Activated CD8-positive, alpha-beta T cell treated with anti-CD3 and anti-CD28 coated beads for 36 hours (primary cell): ENCODE results near the gene SNRNP48. TPM values are rescaled to one million over a fixed set of nuclear protein-coding genes. Genes with fewer than 3 reads are reported as not detected.

ENCODE experiments used
- ATAC-seq: fragments of 200-7000 bp; cut with Tn5 transposase; one replicate; pipeline ENCODE4 v1.10.0; 2021; ENCODE audit warnings: mild to moderate bottlenecking, moderate library complexity
- CTCF ChIA-PET: fragments of 350-600 bp; sonication (Branson Sonifier 250); formaldehyde crosslinking; loops from one replicate; lab custom pipeline; 2021; ENCODE audit warnings: antibody characterized with exemption; lab: Charles Lee
- POLR2A ChIA-PET: fragments of 350-600 bp; sonication (Branson Sonifier 250); formaldehyde crosslinking; loops from one replicate; lab custom pipeline; 2021; ENCODE audit warnings: antibody characterized with exemption; lab: Charles Lee
- DNase-seq: peaks from one replicate; pipeline ENCODE4 v3.0.0-alpha.2; 2020
- H3K27ac Mint-ChIP-seq: one replicate; pipeline ENCODE4 v1.8.0; 2021; ENCODE audit warnings: mild to moderate bottlenecking, mixed read lengths
- H3K27me3 Mint-ChIP-seq: one replicate; pipeline ENCODE4 v1.8.0; 2021; ENCODE audit warnings: mixed read lengths
- H3K36me3 Mint-ChIP-seq: one replicate; pipeline ENCODE4 v1.8.0; 2021; ENCODE audit warnings: low read depth, mixed read lengths
- H3K4me1 Mint-ChIP-seq: one replicate; pipeline ENCODE4 v1.8.0; 2021; ENCODE audit warnings: low read depth, mixed read lengths
- H3K4me3 Mint-ChIP-seq: one replicate; pipeline ENCODE4 v1.8.0; 2021; ENCODE audit warnings: mild to moderate bottlenecking, moderate library complexity, mixed read lengths
- H3K9me3 Mint-ChIP-seq: one replicate; pipeline ENCODE4 v1.8.0; 2021; ENCODE audit warnings: mixed read lengths
- intact Hi-C: fragments of 100-400 bp; cut with micrococcal nuclease; formaldehyde crosslinking; loops from one replicate; pipeline ENCODE4 v1.10.0; 2022
- total RNA-seq, 2 experiments: library from RNA; stranded (reverse); gene quantifications; one replicate each; pipeline ENCODE4 v1.2.3, GENCODE V29; 2021
- TF ChIP-seq, protein P1 (sequence below): fragments of 200-600 bp; IDR thresholded peaks from one replicate; pipeline ENCODE4 v1.8.0; 2022; ENCODE audit warnings: antibody characterized with exemption, mild to moderate bottlenecking

The SNRNP48 gene
- total RNA-seq, 2 experiments from 2014 or later = 19.8 to 22.4 TPM

DNA sequence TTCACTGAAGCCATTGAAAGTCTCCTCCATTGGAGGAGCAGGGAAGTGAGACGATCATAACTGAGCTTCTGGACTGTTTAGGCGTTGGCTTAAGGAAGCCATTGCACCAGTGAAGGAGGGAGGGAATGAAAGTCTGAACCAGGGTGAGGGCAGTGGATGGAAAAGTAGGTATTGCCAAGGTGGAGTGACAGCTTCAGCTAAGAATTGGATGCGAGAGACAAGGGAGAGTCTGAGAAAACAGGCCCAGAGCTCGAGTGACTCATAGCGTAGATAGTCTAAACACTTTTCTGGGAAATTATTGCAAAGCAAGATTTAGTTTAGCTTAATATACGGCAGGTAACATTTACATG, 44.0 kb upstream of the SNRNP48 start:
- POLR2A ChIA-PET = interaction anchor here (0.6 kb wide), 1 partner anchor 136 kb away, joined by 3 read pairs; no protein-coding TSS in a partner anchor
- DNase-seq (no peak), ATAC-seq (no peak)
- Mint-ChIP-seq H3K27me3 (peaks cover 45% of the 10 kb centered on the region), H3K36me3 (no peaks in the 10 kb centered on the region), H3K9me3 (no peaks in the 10 kb centered on the region), H3K27ac (no peak overlapping the region), H3K4me1 (peaks cover 1% of the 10 kb centered on the region), H3K4me3 (no peak overlapping the region)
- TF ChIP-seq, protein P1, sequence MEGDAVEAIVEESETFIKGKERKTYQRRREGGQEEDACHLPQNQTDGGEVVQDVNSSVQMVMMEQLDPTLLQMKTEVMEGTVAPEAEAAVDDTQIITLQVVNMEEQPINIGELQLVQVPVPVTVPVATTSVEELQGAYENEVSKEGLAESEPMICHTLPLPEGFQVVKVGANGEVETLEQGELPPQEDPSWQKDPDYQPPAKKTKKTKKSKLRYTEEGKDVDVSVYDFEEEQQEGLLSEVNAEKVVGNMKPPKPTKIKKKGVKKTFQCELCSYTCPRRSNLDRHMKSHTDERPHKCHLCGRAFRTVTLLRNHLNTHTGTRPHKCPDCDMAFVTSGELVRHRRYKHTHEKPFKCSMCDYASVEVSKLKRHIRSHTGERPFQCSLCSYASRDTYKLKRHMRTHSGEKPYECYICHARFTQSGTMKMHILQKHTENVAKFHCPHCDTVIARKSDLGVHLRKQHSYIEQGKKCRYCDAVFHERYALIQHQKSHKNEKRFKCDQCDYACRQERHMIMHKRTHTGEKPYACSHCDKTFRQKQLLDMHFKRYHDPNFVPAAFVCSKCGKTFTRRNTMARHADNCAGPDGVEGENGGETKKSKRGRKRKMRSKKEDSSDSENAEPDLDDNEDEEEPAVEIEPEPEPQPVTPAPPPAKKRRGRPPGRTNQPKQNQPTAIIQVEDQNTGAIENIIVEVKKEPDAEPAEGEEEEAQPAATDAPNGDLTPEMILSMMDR = no peak
- intact Hi-C loops = no loop called here
- CTCF ChIA-PET = interaction anchor here (1.1 kb wide), 1 partner anchor 9 kb away, joined by 3 read pairs; no protein-coding TSS in a partner anchor

DNA sequence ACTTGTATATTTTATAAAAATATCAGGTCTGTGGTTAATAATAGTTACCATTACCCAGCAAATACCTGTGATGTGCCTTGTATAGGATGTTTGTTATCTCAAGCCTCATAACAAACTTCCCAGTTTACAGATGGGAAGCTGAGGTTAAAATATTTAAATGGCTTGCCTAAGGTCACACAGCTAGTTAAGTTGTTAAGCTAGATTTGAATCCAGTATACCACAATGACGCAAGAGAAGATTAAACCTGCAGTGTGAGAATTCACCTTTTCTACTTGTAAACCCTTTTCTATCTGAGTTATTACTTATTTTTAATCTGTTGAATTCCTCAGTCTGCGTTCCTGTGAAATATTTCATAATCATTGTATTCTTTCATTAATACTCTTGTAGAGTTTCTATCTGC, 43.6 kb upstream of the SNRNP48 start:
- Mint-ChIP-seq H3K36me3 (no peaks in the 10 kb centered on the region), H3K27me3 (peaks cover 44% of the 10 kb centered on the region), H3K4me3 (no peak overlapping the region), H3K27ac (no peak overlapping the region), H3K9me3 (no peaks in the 10 kb centered on the region), H3K4me1 (no peaks in the 10 kb centered on the region)
- ChIA-PET POLR2A (no interaction called here), CTCF (interaction anchor here (1.1 kb wide), 1 partner anchor 10 kb away, joined by 3 read pairs; no protein-coding TSS in a partner anchor)
- intact Hi-C loops = no loop called here
- ATAC-seq = no peak
- TF ChIP-seq, protein P1 = no peak
- DNase-seq = no peak

DNA sequence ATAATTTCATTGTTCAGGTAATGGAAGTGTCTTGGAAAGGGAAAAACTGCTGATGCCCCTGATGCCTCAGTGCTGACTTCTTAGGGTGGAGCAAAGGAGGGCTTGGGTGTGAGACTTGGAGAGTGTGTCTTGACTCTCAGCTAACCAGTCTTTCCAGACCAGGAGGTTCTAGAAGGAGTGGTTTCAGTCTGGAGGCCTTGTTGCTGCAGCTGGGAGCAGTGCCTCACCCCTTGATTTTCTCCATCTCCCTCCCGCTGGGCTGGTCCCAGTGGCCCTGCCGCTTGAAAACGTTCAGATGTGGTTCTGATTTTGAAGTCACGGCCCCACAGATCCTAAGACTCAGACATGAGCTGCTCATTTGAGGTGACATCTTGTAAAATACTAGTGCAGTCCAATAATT, 43.1 kb upstream of the SNRNP48 start:
- no peaks in the 10 kb centered on the region for H3K36me3 Mint-ChIP-seq
- POLR2A ChIA-PET = no interaction called here
- peaks cover 44% of the 10 kb centered on the region for H3K27me3 Mint-ChIP-seq
- TF ChIP-seq, protein P1 = no peak
- no peak overlapping the region for H3K27ac Mint-ChIP-seq
- H3K4me1 Mint-ChIP-seq = no peaks in the 10 kb centered on the region
- intact Hi-C loops = no loop called here
- DNase-seq = no peak
- CTCF ChIA-PET = interaction anchor here (1.1 kb wide), 1 partner anchor 10 kb away, joined by 3 read pairs; no protein-coding TSS in a partner anchor
- H3K9me3 Mint-ChIP-seq = no peaks in the 10 kb centered on the region
- no peak for ATAC-seq
- no peak overlapping the region for H3K4me3 Mint-ChIP-seq

DNA sequence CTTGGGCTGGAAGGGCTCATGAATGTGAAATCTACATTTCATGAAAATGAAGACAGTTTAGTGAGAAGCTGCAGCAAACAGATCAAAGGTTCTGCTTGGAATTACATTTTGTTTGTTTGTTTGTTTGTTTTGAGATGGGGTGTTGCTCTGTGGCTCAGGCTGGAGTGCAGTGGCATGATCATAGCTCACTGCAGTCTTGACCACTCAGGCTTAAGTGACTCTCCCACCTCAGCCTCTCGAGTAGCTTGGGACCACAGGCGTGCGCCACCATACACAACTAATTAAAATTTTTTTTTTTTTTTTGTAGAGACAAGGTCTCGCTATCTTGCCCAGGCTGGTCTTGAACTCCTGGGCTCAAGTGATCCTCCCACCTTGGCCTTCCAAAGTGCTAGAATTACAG, 42.7 kb upstream of the SNRNP48 start:
- H3K9me3 Mint-ChIP-seq = no peaks in the 10 kb centered on the region
- no peaks in the 10 kb centered on the region for H3K4me1 Mint-ChIP-seq
- H3K27ac Mint-ChIP-seq = no peak overlapping the region
- no peaks in the 10 kb centered on the region for H3K36me3 Mint-ChIP-seq
- peaks cover 43% of the 10 kb centered on the region for H3K27me3 Mint-ChIP-seq
- CTCF ChIA-PET = no interaction called here
- intact Hi-C loops = no loop called here
- POLR2A ChIA-PET = no interaction called here
- no peak overlapping the region for H3K4me3 Mint-ChIP-seq
- ATAC-seq (no peak), DNase-seq (no peak)
- TF ChIP-seq, protein P1 = no peak

DNA sequence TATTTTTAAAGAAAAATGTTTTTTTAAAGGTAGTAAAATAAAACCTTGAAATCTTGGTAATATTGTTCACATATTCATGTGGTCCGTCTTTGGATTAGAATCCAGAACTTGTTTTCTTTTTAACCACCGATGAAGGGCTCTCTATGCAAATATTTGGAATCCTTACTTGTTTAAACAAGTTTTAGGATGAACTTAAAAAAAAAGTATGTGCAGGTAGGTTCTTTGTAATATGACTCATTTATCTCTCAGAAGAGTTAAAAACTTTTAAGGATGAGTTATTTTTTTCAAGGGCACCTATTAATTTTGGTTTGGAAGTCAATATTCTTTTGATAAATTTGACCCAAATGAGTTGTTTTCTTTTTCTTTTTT, 39.6 kb upstream of the SNRNP48 start:
- POLR2A ChIA-PET = no interaction called here
- H3K27me3 Mint-ChIP-seq = peaks cover 35% of the 10 kb centered on the region

More for the DNA sequence above, 39.6 kb upstream of the SNRNP48 start:
- ATAC-seq = no peak
- TF ChIP-seq, protein P1 = no peak
- no peaks in the 10 kb centered on the region for H3K4me1 Mint-ChIP-seq
- H3K27ac Mint-ChIP-seq = no peak overlapping the region
- no peak for DNase-seq
- H3K4me3 Mint-ChIP-seq = no peak overlapping the region
- H3K36me3 Mint-ChIP-seq = no peaks in the 10 kb centered on the region
- intact Hi-C loops = no loop called here
- CTCF ChIA-PET = no interaction called here
- no peaks in the 10 kb centered on the region for H3K9me3 Mint-ChIP-seq
